ENCODE results near the gene MBNL1. TPM values are rescaled to one million over a fixed set of nuclear protein-coding genes. Genes with fewer than 3 reads are reported as not detected.

The MBNL1 gene
- total RNA-seq, 2 experiments from 2014 or later = 163 to 174 TPM

GRCh38 chr3:152448091-152448490 lies 179.4 kb downstream of the MBNL1 start:
- BruUV-seq (replicated peaks) = no TSS peak
- intact Hi-C loops (cut with micrococcal nuclease; ENCODE audit: unreplicated experiment) = no loop called here
- no peak overlapping the region for H3K27ac ChIP-seq (ENCODE audit: low read depth, low read length, poor library complexity, severe bottlenecking)
- H3K4me2 ChIP-seq (ENCODE audit: low read length) = no peak overlapping the region
- ChIA-PET POLR2A (interaction anchor here (0.5 to 1.8 kb wide), 21 partner anchors 8 to 726 kb away, joined by 3 to 9 read pairs (median 4); no protein-coding TSS in a partner anchor), CTCF (ENCODE audit: unreplicated experiment) (interaction anchor here (1.1 kb wide), 1 partner anchor 264 kb away, joined by 3 read pairs; no protein-coding TSS in a partner anchor)
- peaks cover 28% of the 10 kb centered on the region; the same call in 1 of the 2 replicates for H3K79me2 ChIP-seq (ENCODE audit: insufficient read depth, low read depth, low read length)
- peaks cover 16% of the 10 kb centered on the region; the same call in 1 of the 2 replicates for H4K20me1 ChIP-seq (ENCODE audit: insufficient read depth, low read length)
- H2AFZ ChIP-seq (ENCODE audit: low read length) = no peak overlapping the region
- peaks cover 70% of the 10 kb centered on the region for H3K36me3 ChIP-seq (ENCODE audit: insufficient read depth, low read length)
- TF ChIP-seq EZH2phosphoT487 (IDR thresholded peaks at IDR 0.05; ENCODE audit: borderline replicate concordance, low read depth, low read length) = no peak
- TF ChIP-seq CTCF (conservative IDR thresholded peaks at IDR 0.05; ENCODE audit: low read length) = no peak
- no peak for DNase-seq (ENCODE audit: low spot score)
- no peaks in the 10 kb centered on the region for H3K9me2 ChIP-seq (ENCODE audit: insufficient read depth, low read length)
- H3K4me3 ChIP-seq (ENCODE audit: low read depth, low read length, poor library complexity, severe bottlenecking) = no peak overlapping the region
- H3K9me3 ChIP-seq (ENCODE audit: low read length) = no peaks in the 10 kb centered on the region
- H3K4me1 ChIP-seq (ENCODE audit: insufficient read depth, low read length, poor library complexity, severe bottlenecking) = peaks cover 12% of the 10 kb centered on the region

- Histone ChIP-seq H3K4me1 (ENCODE audit: insufficient read depth, low read length, poor library complexity, severe bottlenecking) (no peaks in the 10 kb centered on the region), H3K4me3 (ENCODE audit: low read depth, low read length, poor library complexity, severe bottlenecking) (no peak overlapping the region), H3K9me2 (ENCODE audit: insufficient read depth, low read length) (no peaks in the 10 kb centered on the region), H3K4me2 (ENCODE audit: low read length) (no peak overlapping the region), H3K9me3 (ENCODE audit: low read length) (no peaks in the 10 kb centered on the region), H3K36me3 (ENCODE audit: insufficient read depth, low read length) (peaks cover 73% of the 10 kb centered on the region), H3K79me2 (ENCODE audit: insufficient read depth, low read depth, low read length) (no peaks in the 10 kb centered on the region; the same call in 1 of the 2 replicates), H3K27ac (ENCODE audit: low read depth, low read length, poor library complexity, severe bottlenecking) (no peak overlapping the region), H4K20me1 (ENCODE audit: insufficient read depth, low read length) (no peaks in the 10 kb centered on the region), H2AFZ (ENCODE audit: low read length) (no peak overlapping the region)
- TF ChIP-seq CTCF (conservative IDR thresholded peaks at IDR 0.05; ENCODE audit: low read length) (no peak), EZH2phosphoT487 (IDR thresholded peaks at IDR 0.05; ENCODE audit: borderline replicate concordance, low read depth, low read length) (no peak)
- DNase-seq (ENCODE audit: low spot score) = no peak
- ChIA-PET CTCF (ENCODE audit: unreplicated experiment) (interaction anchor here (1.2 kb wide), 1 partner anchor 167 kb away, joined by 3 read pairs; no protein-coding TSS in a partner anchor), POLR2A (interaction anchor here (0.9 to 1.6 kb wide), 2 partner anchors 9 to 269 kb away, joined by 3 to 4 read pairs; no protein-coding TSS in a partner anchor)
- intact Hi-C loops (cut with micrococcal nuclease; ENCODE audit: unreplicated experiment) = no loop called here
- BruUV-seq (replicated peaks) = no TSS peak
These were observed 183.6 kb downstream of the MBNL1 start for GRCh38 chr3:152452318-152452717.

GRCh38 chr3:152454076-152454875 lies 185.5 kb downstream of the MBNL1 start:
- no peaks in the 10 kb centered on the region for H3K4me1 ChIP-seq (ENCODE audit: insufficient read depth, low read length, poor library complexity, severe bottlenecking)
- no peak for DNase-seq (ENCODE audit: low spot score)
- intact Hi-C loops (cut with micrococcal nuclease; ENCODE audit: unreplicated experiment) = no loop called here
- H3K79me2 ChIP-seq (ENCODE audit: insufficient read depth, low read depth, low read length) = no peaks in the 10 kb centered on the region; the same call in 1 of the 2 replicates
- CTCF ChIA-PET (ENCODE audit: unreplicated experiment) = no interaction called here
- no peak for TF ChIP-seq EZH2phosphoT487 (IDR thresholded peaks at IDR 0.05; ENCODE audit: borderline replicate concordance, low read depth, low read length)
- no peak for TF ChIP-seq CTCF (conservative IDR thresholded peaks at IDR 0.05; ENCODE audit: low read length)
- no peak overlapping the region for H3K27ac ChIP-seq (ENCODE audit: low read depth, low read length, poor library complexity, severe bottlenecking)
- H4K20me1 ChIP-seq (ENCODE audit: insufficient read depth, low read length) = no peaks in the 10 kb centered on the region
- no peaks in the 10 kb centered on the region for H3K9me3 ChIP-seq (ENCODE audit: low read length)
- BruUV-seq (replicated peaks) = no TSS peak
- peaks cover 72% of the 10 kb centered on the region for H3K36me3 ChIP-seq (ENCODE audit: insufficient read depth, low read length)
- no peak overlapping the region for H3K4me3 ChIP-seq (ENCODE audit: low read depth, low read length, poor library complexity, severe bottlenecking)
- POLR2A ChIA-PET = interaction anchor here (0.6 kb wide), 1 partner anchor 13 kb away, joined by 3 read pairs; no protein-coding TSS in a partner anchor
- H3K4me2 ChIP-seq (ENCODE audit: low read length) = no peak overlapping the region
- H2AFZ ChIP-seq (ENCODE audit: low read length) = no peak overlapping the region
- H3K9me2 ChIP-seq (ENCODE audit: insufficient read depth, low read length) = no peaks in the 10 kb centered on the region
